ENCODE data around the gene NKAIN1. TPM values are rescaled to one million over a fixed set of nuclear protein-coding genes. Genes with fewer than 3 reads are reported as not detected.

NKAIN1 gene
- total and polyA plus RNA-seq, 2 donors (not counting 1 experiment from before 2014, with no cell fraction given) = not detected

DNA sequence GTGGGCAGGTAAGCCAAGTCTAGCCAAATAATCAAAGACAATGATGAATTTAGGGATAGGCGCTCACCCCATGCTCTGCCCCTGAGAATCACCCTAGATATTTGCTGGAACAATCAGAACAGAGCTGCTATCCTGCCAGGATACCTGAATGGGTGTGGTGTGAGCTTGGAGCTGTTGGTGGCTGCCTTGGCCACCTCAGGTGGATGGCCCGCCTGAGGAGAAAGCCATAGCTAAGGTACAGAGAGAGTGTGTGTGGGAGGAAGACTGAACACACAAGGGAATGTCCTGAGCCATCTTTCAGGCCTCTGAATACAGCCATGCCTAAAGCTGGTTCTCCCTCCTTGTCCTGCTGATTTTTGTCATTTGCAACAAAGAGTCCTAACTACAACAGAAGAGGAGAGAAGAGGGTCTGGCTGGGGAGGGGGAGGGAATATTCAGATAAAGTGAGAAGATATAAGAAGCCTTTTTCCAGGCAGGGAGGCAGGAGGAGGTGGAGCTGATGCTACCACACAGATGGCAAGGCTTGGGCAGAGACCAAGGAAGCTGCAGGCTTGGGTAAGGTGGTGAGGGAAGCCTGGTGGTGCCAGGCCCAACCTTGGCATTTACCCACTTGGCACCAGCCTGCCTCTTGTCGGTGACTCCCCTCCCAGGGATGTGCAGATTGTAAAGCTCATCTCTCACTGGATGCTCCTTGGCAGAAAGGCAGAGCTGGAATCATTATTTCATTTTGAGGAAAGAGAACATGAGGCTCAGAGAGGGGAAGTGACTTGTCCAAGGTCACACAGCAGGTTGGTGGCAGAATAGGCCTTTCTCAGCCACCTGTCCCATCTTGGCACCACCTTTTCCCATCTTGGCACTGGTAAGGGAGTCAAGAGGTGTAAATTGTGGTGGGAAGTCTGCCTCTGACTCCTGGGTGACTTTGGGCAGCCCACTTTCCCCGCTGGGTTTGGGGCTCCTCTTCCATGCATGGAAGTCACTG is 49.7 kb downstream of the NKAIN1 start:
- Histone ChIP-seq H3K4me3 (ENCODE audit: control extremely low read depth in 1 of 5, extremely low read depth in 1 of 5, insufficient read depth in 1 of 5, low read depth in 2 of 5, low read length in 4 of 5) (no peak overlapping the region), H3K9me3 (ENCODE audit: control extremely low read depth in 1 of 3, control insufficient read depth in 2 of 3, insufficient read depth in 1 of 3, low read length in 2 of 3) (no peaks in the 10 kb centered on the region), H3K9ac (ENCODE audit: low read length) (no peak overlapping the region), H3K27me3 (replicated peaks in 1 of 4; ENCODE audit: control extremely low read depth in 1 of 4, control insufficient read depth in 3 of 4, insufficient read depth in 4 of 4, low read length in 3 of 4) (no peaks in the 10 kb centered on the region), H3K79me2 (ENCODE audit: control insufficient read depth, insufficient read depth, low read length) (no peaks in the 10 kb centered on the region), H2AFZ (ENCODE audit: insufficient read depth, low read depth, low read length, poor library complexity, severe bottlenecking) (no peak overlapping the region), H4K20me1 (ENCODE audit: control insufficient read depth, insufficient read depth, low read length, poor library complexity, severe bottlenecking) (no peaks in the 10 kb centered on the region), H3K4me1 (ENCODE audit: control insufficient read depth in 2 of 2, insufficient read depth in 2 of 2, low read length in 2 of 2) (no peaks in the 10 kb centered on the region), H3K27ac (ENCODE audit: low read length in 2 of 2) (no peak overlapping the region), H3K36me3 (replicated peaks in 1 of 2; ENCODE audit: control extremely low read depth in 1 of 2, control insufficient read depth in 1 of 2, extremely low read depth in 1 of 2, insufficient read depth in 2 of 2, low read length in 1 of 2) (no peaks in the 10 kb centered on the region), H3K4me2 (replicated peaks; ENCODE audit: low read depth, low read length, poor library complexity, severe bottlenecking) (no peak overlapping the region)
- no peak for TF ChIP-seq EZH2 (IDR thresholded peaks at IDR 0.05; ENCODE audit: borderline replicate concordance, insufficient read depth, low read depth, low read length, poor library complexity, severe bottlenecking)
- TF ChIP-seq, protein P1, sequence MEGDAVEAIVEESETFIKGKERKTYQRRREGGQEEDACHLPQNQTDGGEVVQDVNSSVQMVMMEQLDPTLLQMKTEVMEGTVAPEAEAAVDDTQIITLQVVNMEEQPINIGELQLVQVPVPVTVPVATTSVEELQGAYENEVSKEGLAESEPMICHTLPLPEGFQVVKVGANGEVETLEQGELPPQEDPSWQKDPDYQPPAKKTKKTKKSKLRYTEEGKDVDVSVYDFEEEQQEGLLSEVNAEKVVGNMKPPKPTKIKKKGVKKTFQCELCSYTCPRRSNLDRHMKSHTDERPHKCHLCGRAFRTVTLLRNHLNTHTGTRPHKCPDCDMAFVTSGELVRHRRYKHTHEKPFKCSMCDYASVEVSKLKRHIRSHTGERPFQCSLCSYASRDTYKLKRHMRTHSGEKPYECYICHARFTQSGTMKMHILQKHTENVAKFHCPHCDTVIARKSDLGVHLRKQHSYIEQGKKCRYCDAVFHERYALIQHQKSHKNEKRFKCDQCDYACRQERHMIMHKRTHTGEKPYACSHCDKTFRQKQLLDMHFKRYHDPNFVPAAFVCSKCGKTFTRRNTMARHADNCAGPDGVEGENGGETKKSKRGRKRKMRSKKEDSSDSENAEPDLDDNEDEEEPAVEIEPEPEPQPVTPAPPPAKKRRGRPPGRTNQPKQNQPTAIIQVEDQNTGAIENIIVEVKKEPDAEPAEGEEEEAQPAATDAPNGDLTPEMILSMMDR (IDR thresholded peaks at IDR 0.05) = no peak
- Mint-ChIP-seq H3K9me3 (ENCODE audit: insufficient read depth) (no peaks in the 10 kb centered on the region), H3K4me1 (no peaks in the 10 kb centered on the region), H3K4me3 (no peak overlapping the region), H3K27me3 (peaks cover 14% of the 10 kb centered on the region), H3K27ac (no peak overlapping the region)
- CTCF ChIA-PET = interaction anchor here (0.8 to 0.9 kb wide), 2 partner anchors 9 to 25 kb away, joined by 3 to 4 read pairs; no protein-coding TSS in a partner anchor
- intact Hi-C loops (cut with micrococcal nuclease) = loop anchor here (10.0 kb wide), 1 partner anchor 145 kb away; no protein-coding TSS in a partner anchor
- WGBS (ENCODE audit: insufficient coverage) = 86% methylated on average over 2 of the region's 4 CpGs
- POLR2A ChIA-PET = no interaction called here
- DNase-seq = no peak
- ATAC-seq (ENCODE audit: low read depth) = no peak
